Astrocyte (in vitro differentiated cells and primary cell): ENCODE data around the gene THBS4. TPM values are rescaled to one million over a fixed set of nuclear protein-coding genes. Genes with fewer than 3 reads are reported as not detected.

ENCODE experiments used
- DNase-seq: peaks from one replicate; pipeline ENCODE4 v3.0.0-alpha.2; 2010; ENCODE audit warnings: low read depth
- FAIRE-seq: peaks from 2 replicates; lab custom pipeline; 2011; peaks lifted over from hg19 to GRCh38; lab: Jason Lieb, UNC
- H2AFZ ChIP-seq: 2 replicates; pipeline ENCODE4 v1.6.0; 2012; ENCODE audit warnings: low read depth, low read length, inconsistent platforms
- H3K27ac ChIP-seq: 2 replicates; pipeline ENCODE4 v1.5.1; 2011; ENCODE audit warnings: low read depth, low read length, inconsistent platforms
- H3K27me3 ChIP-seq: 2 replicates; pipeline ENCODE4 v1.6.0; 2011; ENCODE audit warnings: low read length, inconsistent platforms; ENCODE audit not compliant: insufficient read depth
- H3K36me3 ChIP-seq: 2 replicates; pipeline ENCODE4 v1.5.1; 2011; ENCODE audit warnings: low read length, inconsistent platforms; ENCODE audit not compliant: insufficient read depth
- H3K4me1 ChIP-seq: 2 replicates; pipeline ENCODE4 v1.5.1; 2011; ENCODE audit warnings: low read length, inconsistent platforms; ENCODE audit not compliant: insufficient read depth
- H3K4me2 ChIP-seq: 2 replicates; pipeline ENCODE4 v1.6.0; 2012; ENCODE audit warnings: low read length, inconsistent platforms
- H3K4me3 ChIP-seq: 2 replicates; pipeline ENCODE4 v1.5.1; 2011; ENCODE audit warnings: low read depth, mild to moderate bottlenecking, low read length, inconsistent platforms; ENCODE audit not compliant: insufficient read depth
- H3K79me2 ChIP-seq: 2 replicates; pipeline ENCODE4 v1.6.0; 2012; ENCODE audit warnings: mild to moderate bottlenecking, low read length, inconsistent platforms; ENCODE audit not compliant: insufficient read depth
- H3K9ac ChIP-seq: 2 replicates; pipeline ENCODE4 v1.6.0; 2012; ENCODE audit warnings: mild to moderate bottlenecking, low read length, inconsistent platforms
- H3K9me3 ChIP-seq: 2 replicates; pipeline ENCODE4 v1.5.1; 2012; ENCODE audit warnings: low read depth, mild to moderate bottlenecking, low read length, inconsistent platforms; ENCODE audit not compliant: insufficient read depth
- H4K20me1 ChIP-seq: 2 replicates; pipeline ENCODE4 v1.6.0; 2012; ENCODE audit warnings: low read length, inconsistent platforms; ENCODE audit not compliant: insufficient read depth
- H3K27ac Mint-ChIP-seq: one replicate; pipeline ENCODE4 v1.8.0; 2021; ENCODE audit warnings: mild to moderate bottlenecking, mixed read lengths; ENCODE audit not compliant: unreplicated experiment
- H3K27me3 Mint-ChIP-seq: one replicate; pipeline ENCODE4 v1.8.0; 2021; ENCODE audit warnings: low read depth, mixed read lengths; ENCODE audit not compliant: unreplicated experiment
- H3K36me3 Mint-ChIP-seq: one replicate; pipeline ENCODE4 v1.8.0; 2021; ENCODE audit warnings: low read depth, mixed read lengths; ENCODE audit not compliant: unreplicated experiment
- H3K4me1 Mint-ChIP-seq: one replicate; pipeline ENCODE4 v1.8.0; 2021; ENCODE audit warnings: low read depth, mixed read lengths; ENCODE audit not compliant: unreplicated experiment
- H3K4me3 Mint-ChIP-seq: one replicate; pipeline ENCODE4 v1.8.0; 2021; ENCODE audit warnings: mild to moderate bottlenecking, moderate library complexity, mixed read lengths; ENCODE audit not compliant: unreplicated experiment
- H3K9me3 Mint-ChIP-seq: one replicate; pipeline ENCODE4 v1.8.0; 2021; ENCODE audit warnings: mild to moderate bottlenecking, mixed read lengths; ENCODE audit not compliant: unreplicated experiment
- CTCF ChIP-seq: IDR thresholded peaks from 2 replicates; pipeline ENCODE4 v1.5.1; 2011; ENCODE audit warnings: low read depth, mild to moderate bottlenecking, inconsistent platforms, low read length, moderate library complexity; ENCODE audit not compliant: insufficient read depth
- EZH2 ChIP-seq: IDR thresholded peaks from 2 replicates; pipeline ENCODE4 v1.6.1; 2012; ENCODE audit warnings: mild to moderate bottlenecking, low read length, inconsistent platforms; ENCODE audit not compliant: insufficient read depth
- total RNA-seq: library from RNA; stranded (reverse); gene quantifications from 2 replicates; pipeline ENCODE4 v1.2.1, GENCODE V29; 2021

The THBS4 gene
- total RNA-seq, 1 donor from 2014 or later, result 1.1 TPM

GRCh38 chr5:80043187-80043586, 8.0 kb downstream of the THBS4 start:
- Histone ChIP-seq H2AFZ (no peak overlapping the region), H3K4me1 (no peaks in the 10 kb centered on the region), H3K4me2 (no peak overlapping the region), H3K36me3 (no peaks in the 10 kb centered on the region), H3K9ac (no peak overlapping the region), H3K79me2 (no peaks in the 10 kb centered on the region), H3K27me3 (no peaks in the 10 kb centered on the region), H3K27ac (no peak overlapping the region), H3K9me3 (no peaks in the 10 kb centered on the region), H3K4me3 (no peak overlapping the region), H4K20me1 (no peaks in the 10 kb centered on the region)
- Mint-ChIP-seq H3K4me1 (no peaks in the 10 kb centered on the region), H3K9me3 (no peaks in the 10 kb centered on the region), H3K27me3 (peaks cover 16% of the 10 kb centered on the region), H3K4me3 (no peak overlapping the region), H3K27ac (no peak overlapping the region), H3K36me3 (no peaks in the 10 kb centered on the region)
- TF ChIP-seq CTCF (no peak), EZH2 (no peak)
- no peak for DNase-seq
- FAIRE-seq, result no peak

- Histone ChIP-seq H3K9me3 (no peaks in the 10 kb centered on the region), H3K4me1 (no peaks in the 10 kb centered on the region), H3K36me3 (no peaks in the 10 kb centered on the region), H3K9ac (no peak overlapping the region), H4K20me1 (no peaks in the 10 kb centered on the region), H3K27me3 (peaks cover 3% of the 10 kb centered on the region), H3K4me2 (no peak overlapping the region), H2AFZ (no peak overlapping the region), H3K4me3 (no peak overlapping the region), H3K79me2 (no peaks in the 10 kb centered on the region), H3K27ac (no peak overlapping the region)
- Mint-ChIP-seq H3K27me3 (peaks cover 6% of the 10 kb centered on the region), H3K9me3 (no peaks in the 10 kb centered on the region), H3K4me1 (no peaks in the 10 kb centered on the region), H3K36me3 (no peaks in the 10 kb centered on the region), H3K27ac (no peak overlapping the region), H3K4me3 (no peak overlapping the region)
- DNase-seq (no peak), FAIRE-seq (no peak)
- no peak for TF ChIP-seq EZH2
- no peak for TF ChIP-seq CTCF
Measured at GRCh38 chr5:80048084-80048780, 13.1 kb downstream of the THBS4 start.

DNA sequence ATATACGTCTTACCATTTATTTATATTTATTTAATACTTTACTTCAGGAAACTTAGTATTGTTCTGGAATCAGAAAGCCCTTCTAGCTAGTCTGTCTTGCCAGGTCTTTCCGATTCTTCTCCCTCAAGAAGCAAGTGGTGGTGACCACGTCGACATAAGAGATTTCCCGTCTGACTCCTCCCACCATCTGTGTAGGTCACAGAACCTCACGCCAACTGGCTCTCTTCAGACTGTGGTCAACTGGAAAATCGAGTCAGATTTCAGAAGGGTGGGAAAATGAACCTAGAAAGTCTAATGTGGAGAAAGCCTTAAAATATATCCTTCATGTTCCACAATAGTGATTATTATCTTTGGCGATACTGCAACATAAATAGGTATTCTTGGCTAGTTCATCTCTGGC, 17.3 kb downstream of the THBS4 start:
- no peak for FAIRE-seq

More for the DNA sequence above, 17.3 kb downstream of the THBS4 start:
- no peak for DNase-seq
- Histone ChIP-seq H3K4me3 (no peak overlapping the region), H3K9me3 (no peaks in the 10 kb centered on the region), H3K79me2 (no peaks in the 10 kb centered on the region), H4K20me1 (no peaks in the 10 kb centered on the region), H2AFZ (no peak overlapping the region), H3K4me2 (no peak overlapping the region), H3K27ac (no peak overlapping the region), H3K36me3 (no peaks in the 10 kb centered on the region), H3K27me3 (peaks cover 3% of the 10 kb centered on the region), H3K4me1 (no peaks in the 10 kb centered on the region), H3K9ac (no peak overlapping the region)
- peaks cover 3% of the 10 kb centered on the region for H3K27me3 Mint-ChIP-seq
- H3K4me1 Mint-ChIP-seq, result no peaks in the 10 kb centered on the region
- no peak for TF ChIP-seq CTCF
- no peak overlapping the region for H3K27ac Mint-ChIP-seq
- no peak overlapping the region for H3K4me3 Mint-ChIP-seq
- no peaks in the 10 kb centered on the region for H3K9me3 Mint-ChIP-seq
- H3K36me3 Mint-ChIP-seq, result no peaks in the 10 kb centered on the region
